Sigmoid colon (tissue), 7 donors: ENCODE results near the gene TUBGCP6. TPM values are rescaled to one million over a fixed set of nuclear protein-coding genes. Genes with fewer than 3 reads are reported as not detected.

Experiments used
- DNase-seq: peaks from one replicate; pipeline ENCODE4 v3.0.0-alpha.2; 2019
- H3K27ac ChIP-seq, 4 donors: fragments of 200-600 bp; sonication (generic); one replicate each; pipeline ENCODE4 v1.5.1; 2016 to 2019; ENCODE audit warnings: mild to moderate bottlenecking in 1 of 4
- H3K27me3 ChIP-seq, 3 donors: fragments of 200-600 bp; sonication (generic); one replicate each; pipeline ENCODE4 v1.5.1; 2019; ENCODE audit warnings: mild to moderate bottlenecking in 1 of 3
- H3K36me3 ChIP-seq, 4 donors: fragments of 200-600 bp; sonication (generic); one replicate each; pipeline ENCODE4 v1.5.1; 2016 to 2019
- H3K4me1 ChIP-seq, 4 donors: fragments of 200-600 bp; sonication (generic); one replicate each; pipeline ENCODE4 v1.5.1; 2017 to 2019
- H3K4me3 ChIP-seq, 4 donors: fragments of 200-600 bp; sonication (generic); one replicate each; pipeline ENCODE4 v1.5.1; 2017 to 2019; ENCODE audit warnings: mild to moderate bottlenecking in 2 of 4, moderate library complexity in 1 of 4
- H3K9me3 ChIP-seq, 4 donors: fragments of 200-600 bp in 3 of 4; sonication (generic) in 3 of 4; one replicate each; pipeline versions ENCODE4 v1.5.1 to v1.6.1; 2013 to 2019
- CTCF ChIP-seq, 4 experiments: fragments of 450-650 bp in 3 of 4; fragments of 200-600 bp in 1 of 4; IDR thresholded peaks; one replicate each; pipeline ENCODE4 v1.5.1; 2016 to 2019; ENCODE audit warnings: antibody characterized with exemption in 4 of 4, mild to moderate bottlenecking in 3 of 4, moderate library complexity in 2 of 4
- EP300 ChIP-seq, 4 donors: sonication (generic); formaldehyde crosslinking; IDR thresholded peaks; one replicate each; pipeline ENCODE4 v1.6.1; 2017; ENCODE audit warnings: antibody characterized with exemption in 4 of 4
- POLR2A ChIP-seq, 2 donors: fragments of 450-650 bp; IDR thresholded peaks; one replicate each; pipeline ENCODE4 v1.6.1; 2016; ENCODE audit warnings: antibody characterized with exemption in 2 of 2, mild to moderate bottlenecking in 2 of 2, moderate library complexity in 2 of 2
- POLR2AphosphoS5 ChIP-seq, 4 donors: sonication (generic); formaldehyde crosslinking; IDR thresholded peaks; one replicate each; pipeline ENCODE4 v1.6.1; 2017; ENCODE audit warnings: antibody characterized with exemption in 4 of 4
- WGBS, 2 donors: extraction: QIAGEN DNeasy Blood & Tissue Kit; methylation state at CpG; one replicate each; pipeline ENCODE4 v1.1.7; 2013; 5-methylcytosine and 5-hydroxymethylcytosine counted together
- intact Hi-C: fragments of 100-400 bp; cut with DNase I; formaldehyde crosslinking; loops from one replicate; pipeline ENCODE4 v1.15.1; 2023
- polyA plus RNA-seq, 3 donors: library from polyadenylated mRNA; stranded (reverse); fragments of 200-250 nt; gene quantifications; one replicate each; pipeline ENCODE4 v1.2.3, GENCODE V29; 2013
- total RNA-seq, 4 donors: library from RNA; depleted of rRNA; stranded (reverse); fragments of >200 nt; gene quantifications; one replicate each; pipeline ENCODE4 v1.1.0, GENCODE V29; 2016
- donor health status: healthy with polysubstance abuse.
- donor health status: Bipolar disorder and iron deficiency.
- donor health status: healthy.

The TUBGCP6 gene
- total and polyA plus RNA-seq, 7 donors, result 4.6 to 67.0 (median 26.4) TPM

- DNase-seq, result no peak
- Histone ChIP-seq H3K27me3 (peaks cover 4 to 31% (median 23%) of the 10 kb centered on the region in 3 donors), H3K4me3 (peak overlapping the region in 3 of 4 donors; percentile 49 to 57 (median 54)), H3K4me1 (peaks cover 0 to 52% (median 48%) of the 10 kb centered on the region in 4 donors), H3K36me3 (peaks cover 0 to 23% (median 15%) of the 10 kb centered on the region in 4 donors), H3K9me3 (no peaks in the 10 kb centered on the region), H3K27ac (peak overlapping the region in 1 of 4 donors; percentile 32)
- WGBS, 2 donors, result 44 to 50% methylated on average over 26 of the region's 26 CpGs
- intact Hi-C loops, result no loop called here
- TF ChIP-seq CTCF (IDR thresholded peaks at IDR 0.05) (no peak), POLR2AphosphoS5 (IDR thresholded peaks at IDR 0.05) (no peak), POLR2A (IDR thresholded peaks at IDR 0.05) (no peak), EP300 (IDR thresholded peaks at IDR 0.05) (no peak)
These were observed 27.4 kb upstream of the TUBGCP6 start for GRCh38 chr22:50272044-50272802.

- Histone ChIP-seq H3K27me3 (peaks cover 4 to 38% (median 23%) of the 10 kb centered on the region in 3 donors), H3K9me3 (no peaks in the 10 kb centered on the region), H3K4me3 (peak overlapping the region in 3 of 4 donors; percentile 49 to 57 (median 54)), H3K4me1 (peaks cover 0 to 59% (median 52%) of the 10 kb centered on the region in 4 donors), H3K27ac (peak overlapping the region in 2 of 4 donors; percentile 52 to 72), H3K36me3 (peaks cover 0 to 16% (median 12%) of the 10 kb centered on the region in 4 donors)
- intact Hi-C loops, result no loop called here
- DNase-seq, result no peak
- TF ChIP-seq EP300 (IDR thresholded peaks at IDR 0.05), result no peak
- TF ChIP-seq CTCF (IDR thresholded peaks at IDR 0.05), result no peak
- TF ChIP-seq POLR2AphosphoS5 (IDR thresholded peaks at IDR 0.05), result peak in 1 of 4 donors; percentile 8
- 1% methylated on average over 45 of the region's 45 CpGs for whole genome bisulfite sequencing, 2 donors
These were observed 26.7 kb upstream of the TUBGCP6 start for GRCh38 chr22:50271519-50271970.

GRCh38 chr22:50270666-50271394 lies 26.0 kb upstream of the TUBGCP6 start:
- intact Hi-C loops, result no loop called here
- H3K27me3 ChIP-seq, result peaks cover 4 to 39% (median 23%) of the 10 kb centered on the region in 3 donors
- no peak for DNase-seq
- peaks cover 0 to 59% (median 48%) of the 10 kb centered on the region in 4 donors for H3K4me1 ChIP-seq
- peaks cover 0 to 11% (median 9%) of the 10 kb centered on the region in 4 donors for H3K36me3 ChIP-seq
- WGBS, 2 donors, result 2 to 3% methylated on average over 53 of the region's 53 CpGs
- H3K4me3 ChIP-seq, result peak overlapping the region; percentile 19 to 57 (median 52)
- H3K9me3 ChIP-seq, result no peaks in the 10 kb centered on the region
- H3K27ac ChIP-seq, result peak overlapping the region; percentile 24 to 72 (median 54)
- no peak for TF ChIP-seq EP300 (IDR thresholded peaks at IDR 0.05)
- TF ChIP-seq CTCF (IDR thresholded peaks at IDR 0.05), result no peak
- TF ChIP-seq POLR2AphosphoS5 (IDR thresholded peaks at IDR 0.05), result no peak
- no peak for TF ChIP-seq POLR2A (IDR thresholded peaks at IDR 0.05)

GRCh38 chr22:50269970-50270665 lies 25.3 kb upstream of the TUBGCP6 start, which contains the start of gene MAPK11:
TSS of gene MAPK11 (minus strand) at chr22:50270380. CDS start at chr22:50270292, 88 bp downstream.
- WGBS, 2 donors, result 1% methylated on average over 92 of the region's 92 CpGs

More at GRCh38 chr22:50269970-50270665, 25.3 kb upstream of the TUBGCP6 start, which contains the start of gene MAPK11:
- no peak for TF ChIP-seq POLR2A (IDR thresholded peaks at IDR 0.05)
- no peak for TF ChIP-seq CTCF (IDR thresholded peaks at IDR 0.05)
- no peak for TF ChIP-seq EP300 (IDR thresholded peaks at IDR 0.05)
- TF ChIP-seq POLR2AphosphoS5 (IDR thresholded peaks at IDR 0.05), result no peak
- intact Hi-C loops, result no loop called here
- no peaks in the 10 kb centered on the region for H3K9me3 ChIP-seq
- peak within 1 kb of the TSS; percentile 52 to 72 (median 56) for H3K27ac ChIP-seq
- DNase-seq, result no peak
- H3K27me3 ChIP-seq, result peaks cover 4 to 39% (median 23%) of the 10 kb centered on the region in 3 donors
- peak within 1 kb of the TSS; percentile 19 to 57 (median 52) for H3K4me3 ChIP-seq
- peaks cover 0 to 59% (median 48%) of the 10 kb centered on the region in 4 donors for H3K4me1 ChIP-seq
- peaks cover 0 to 4% (median 2%) of the 10 kb centered on the region in 4 donors for H3K36me3 ChIP-seq
